T1000 (cell line): ENCODE measurements around the gene STK32A.
"Not testable (repeated sequence)": the region's sequence is repeated elsewhere in the genome, so short reads cannot be mapped to it uniquely, and the experiment has no call there.

Experiments used
- DNase-seq: peaks from one replicate; lab custom pipeline; 2025; ENCODE audit warnings: mixed read lengths; lab: John Stamatoyannopoulos, UW

Gene STK32A

GRCh38 chr5:147234825-147235635 is at the start of gene STK32A:
TSS of gene STK32A (plus strand) at chr5:147235026. CDS start at chr5:147239635, 4,609 bp downstream.
- DNase-seq = peak; percentile 45

GRCh38 chr5:147187099-147187540 is 47.7 kb upstream of the STK32A start:
- DNase-seq = no peak

GRCh38 chr5:147188200-147189108 is 46.4 kb upstream of the STK32A start:
- no peak for DNase-seq

GRCh38 chr5:147189109-147189424 is 45.8 kb upstream of the STK32A start:
- DNase-seq = no peak

GRCh38 chr5:147190331-147190730 is 44.5 kb upstream of the STK32A start:
- no peak for DNase-seq

- no peak for DNase-seq
Observed at GRCh38 chr5:147193123-147193522, 41.7 kb upstream of the STK32A start.

- DNase-seq = no peak
Observed at GRCh38 chr5:147200004-147200403, 34.8 kb upstream of the STK32A start.

GRCh38 chr5:147203213-147203612 is 31.6 kb upstream of the STK32A start:
- no peak for DNase-seq

GRCh38 chr5:147204576-147204975 is 30.2 kb upstream of the STK32A start:
- no peak for DNase-seq

- no peak for DNase-seq
Observed at GRCh38 chr5:147208134-147208533, 26.7 kb upstream of the STK32A start.

- no peak for DNase-seq
Observed at GRCh38 chr5:147216552-147217154, 18.2 kb upstream of the STK32A start.

GRCh38 chr5:147223343-147223742 is 11.5 kb upstream of the STK32A start:
- no peak for DNase-seq

GRCh38 chr5:147223948-147224791 is 10.7 kb upstream of the STK32A start:
- peak; percentile 18 for DNase-seq

- no peak for DNase-seq
Observed at GRCh38 chr5:147225938-147226337, 8.9 kb upstream of the STK32A start.

GRCh38 chr5:147226512-147226911 is 8.3 kb upstream of the STK32A start:
- no peak for DNase-seq

GRCh38 chr5:147234239-147234824 is 494 bp upstream of the STK32A start:
- DNase-seq = no peak

GRCh38 chr5:147240266-147240985 is 5.6 kb downstream of the STK32A start:
- no peak for DNase-seq

- not testable (repeated sequence) for DNase-seq
Observed at GRCh38 chr5:147243238-147243637, 8.4 kb downstream of the STK32A start.

GRCh38 chr5:147245381-147246165 is 10.7 kb downstream of the STK32A start:
- DNase-seq = no peak

GRCh38 chr5:147248561-147248960 is 13.7 kb downstream of the STK32A start:
- DNase-seq = no peak
